B cell (primary cell): ENCODE data around the gene RTP4.

ENCODE experiments used
- EZH2 ChIP-seq: IDR thresholded peaks from 2 replicates; pipeline ENCODE4 v1.6.1; 2012; ENCODE audit warnings: borderline replicate concordance, low read depth, mild to moderate bottlenecking, moderate library complexity, low read length; ENCODE audit not compliant: insufficient read depth, poor library complexity, severe bottlenecking
- TF ChIP-seq, protein P1 (sequence below): fragments of 200-600 bp; IDR thresholded peaks from one replicate; pipeline ENCODE4 v1.8.0; 2022; ENCODE audit warnings: antibody characterized with exemption, mild to moderate bottlenecking

DNA sequence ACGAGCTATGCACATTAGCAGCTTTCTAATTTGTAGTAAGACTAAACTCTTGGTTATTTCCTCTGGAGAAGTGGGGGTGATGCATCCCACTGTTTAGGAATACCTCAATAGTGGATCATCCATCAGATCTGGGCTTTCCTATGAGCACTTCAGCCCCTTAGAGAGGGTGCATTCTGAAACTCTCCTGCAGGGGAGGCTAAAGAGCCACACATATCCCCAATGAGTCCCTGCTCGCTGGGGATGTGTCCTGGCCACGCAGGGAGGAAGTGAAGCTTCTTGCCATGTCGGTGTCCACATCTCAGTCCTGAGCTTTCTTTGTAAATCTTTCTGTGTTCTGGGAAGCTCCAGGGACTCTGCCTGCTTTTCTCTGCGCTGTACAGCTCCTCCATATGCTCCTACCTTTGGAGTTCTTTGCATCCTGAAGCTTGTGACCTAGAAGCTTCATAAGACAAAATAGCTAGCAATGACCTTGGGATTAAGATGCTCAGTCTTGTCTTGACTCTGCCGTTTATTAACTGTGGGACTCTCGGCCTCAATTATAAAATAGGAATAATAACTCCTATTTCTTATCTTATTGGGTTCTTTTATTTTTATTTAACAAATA lies 48.4 kb upstream of the RTP4 start:
- TF ChIP-seq, protein P1, sequence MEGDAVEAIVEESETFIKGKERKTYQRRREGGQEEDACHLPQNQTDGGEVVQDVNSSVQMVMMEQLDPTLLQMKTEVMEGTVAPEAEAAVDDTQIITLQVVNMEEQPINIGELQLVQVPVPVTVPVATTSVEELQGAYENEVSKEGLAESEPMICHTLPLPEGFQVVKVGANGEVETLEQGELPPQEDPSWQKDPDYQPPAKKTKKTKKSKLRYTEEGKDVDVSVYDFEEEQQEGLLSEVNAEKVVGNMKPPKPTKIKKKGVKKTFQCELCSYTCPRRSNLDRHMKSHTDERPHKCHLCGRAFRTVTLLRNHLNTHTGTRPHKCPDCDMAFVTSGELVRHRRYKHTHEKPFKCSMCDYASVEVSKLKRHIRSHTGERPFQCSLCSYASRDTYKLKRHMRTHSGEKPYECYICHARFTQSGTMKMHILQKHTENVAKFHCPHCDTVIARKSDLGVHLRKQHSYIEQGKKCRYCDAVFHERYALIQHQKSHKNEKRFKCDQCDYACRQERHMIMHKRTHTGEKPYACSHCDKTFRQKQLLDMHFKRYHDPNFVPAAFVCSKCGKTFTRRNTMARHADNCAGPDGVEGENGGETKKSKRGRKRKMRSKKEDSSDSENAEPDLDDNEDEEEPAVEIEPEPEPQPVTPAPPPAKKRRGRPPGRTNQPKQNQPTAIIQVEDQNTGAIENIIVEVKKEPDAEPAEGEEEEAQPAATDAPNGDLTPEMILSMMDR = peak; percentile 73
- TF ChIP-seq EZH2 = no peak
